ENCODE data around the gene TBC1D14. TPM values are rescaled to one million over a fixed set of nuclear protein-coding genes. Genes with fewer than 3 reads are reported as not detected.
A peak's percentile ranks its signal among the peaks of the same experiment; 100 is the strongest.

Gene TBC1D14
- total RNA-seq, 1 experiment from 2014 or later, result 36.3 TPM

GRCh38 chr4:6916587-6917460, 7.2 kb downstream of the TBC1D14 start:
- peak; percentile 75 for ATAC-seq
- DNase-seq (ENCODE audit: low read depth, low spot score), result peak; percentile 58

More at GRCh38 chr4:6916587-6917460, 7.2 kb downstream of the TBC1D14 start:
- H3K4me1 ChIP-seq (ENCODE audit: control insufficient read depth, insufficient read depth, low read length), result peaks cover 44% of the 10 kb centered on the region
- H3K4me3 ChIP-seq (ENCODE audit: low read depth in 2 of 2, low read length in 2 of 2), result peak overlapping the region in 1 of 2 experiments; percentile 33; a peak in 2 of 4 replicates
- intact Hi-C loops (cut with micrococcal nuclease; ENCODE audit: unreplicated experiment) (no loop called here), in situ Hi-C loops (cut with HindIII; ENCODE audit: low pct_unique_long_range_greater_than_20kb, low sequenced_read_pairs) (no loop called here)
- no peaks in the 10 kb centered on the region for H3K36me3 ChIP-seq (ENCODE audit: control insufficient read depth, insufficient read depth, low read length)
- POLR2A ChIA-PET, result interaction anchor here (0.6 kb wide), 1 partner anchor 260 kb away, joined by 3 read pairs; no protein-coding TSS in a partner anchor
- TF ChIP-seq TCF7L2 (IDR thresholded peaks at IDR 0.05; ENCODE audit: low read depth, low read length) (no peak), POLR2AphosphoS5 (IDR thresholded peaks at IDR 0.05; ENCODE audit: low read depth, low read length) (no peak), REST (IDR thresholded peaks at IDR 0.05; ENCODE audit: insufficient read depth in 1 of 2, low read depth in 2 of 2, low read length in 1 of 2) (no peak), CTCF (IDR thresholded peaks at IDR 0.05) (no peak), SIN3A (IDR thresholded peaks at IDR 0.05; ENCODE audit: borderline replicate concordance, insufficient read depth, low read depth, low read length) (no peak)
- CTCF ChIA-PET, result interaction anchor here (0.7 to 0.9 kb wide), 2 partner anchors 198 to 216 kb away, joined by 3 to 5 read pairs; no protein-coding TSS in a partner anchor
- H3K9me3 ChIP-seq (ENCODE audit: control insufficient read depth, insufficient read depth, low read depth, low read length), result no peaks in the 10 kb centered on the region
- H3K27me3 ChIP-seq (ENCODE audit: control insufficient read depth, insufficient read depth, low read length), result no peaks in the 10 kb centered on the region
- BruUV-seq (replicated peaks), result no TSS peak
- H3K27ac ChIP-seq (ENCODE audit: low read length), result peak overlapping the region; percentile 89
